Neural progenitor cell (in vitro differentiated cells): ENCODE measurements around the gene ZNF559. TPM values are rescaled to one million over a fixed set of nuclear protein-coding genes. Genes with fewer than 3 reads are reported as not detected.

Experiments
- DNase-seq: peaks from one replicate; pipeline ENCODE4 v3.0.0-alpha.2; 2016; ENCODE audit warnings: low spot score
- H2AFZ ChIP-seq: fragments of 200-600 bp; sonication (generic); replicated peaks from 2 replicates; pipeline ENCODE4 v1.6.1; 2016; ENCODE audit warnings: antibody characterized with exemption
- H3F3A ChIP-seq: fragments of 200-600 bp; sonication (generic); 2 replicates; pipeline ENCODE4 v1.6.1; 2016; ENCODE audit warnings: antibody characterized with exemption, low read depth
- H3K27ac ChIP-seq: fragments of 200-600 bp; sonication (generic); 2 replicates; pipeline ENCODE4 v1.5.1; 2016; ENCODE audit warnings: mild to moderate bottlenecking
- H3K27me3 ChIP-seq: fragments of 200-600 bp; sonication (generic); 2 replicates; pipeline ENCODE4 v1.6.1; 2016; ENCODE audit warnings: mild to moderate bottlenecking, moderate library complexity
- H3K36me3 ChIP-seq: fragments of 200-600 bp; sonication (generic); 2 replicates; pipeline ENCODE4 v1.5.1; 2016
- H3K4me1 ChIP-seq: fragments of 200-600 bp; sonication (generic); 2 replicates; pipeline ENCODE4 v1.6.1; 2016; ENCODE audit warnings: mixed run types
- H3K4me2 ChIP-seq: fragments of 200-600 bp; sonication (generic); 2 replicates; pipeline ENCODE4 v1.6.1; 2016
- H3K4me3 ChIP-seq: fragments of 200-600 bp; sonication (generic); 2 replicates; pipeline ENCODE4 v1.5.1; 2016
- H3K79me2 ChIP-seq: fragments of 200-600 bp; sonication (generic); 2 replicates; pipeline ENCODE4 v1.6.1; 2016; ENCODE audit warnings: low read depth
- H3K9ac ChIP-seq: fragments of 200-600 bp; sonication (generic); 2 replicates; pipeline ENCODE4 v1.6.1; 2016
- H3K9me3 ChIP-seq: fragments of 200-600 bp; sonication (generic); 2 replicates; pipeline ENCODE4 v1.5.1; 2016; ENCODE audit warnings: low read depth
- H4K20me1 ChIP-seq: fragments of 200-600 bp; sonication (generic); 2 replicates; pipeline ENCODE4 v1.6.1; 2016; ENCODE audit warnings: low read depth
- H3K27ac Mint-ChIP-seq: 3 replicates; pipeline ENCODE4 v1.8.0; 2021; ENCODE audit warnings: mixed read lengths
- H3K27me3 Mint-ChIP-seq: 2 replicates; pipeline ENCODE4 v1.8.0; 2022; ENCODE audit warnings: low read depth, mild to moderate bottlenecking, inconsistent platforms, moderate library complexity, mixed read lengths; ENCODE audit not compliant: insufficient read depth
- H3K36me3 Mint-ChIP-seq: 3 replicates; pipeline ENCODE4 v1.8.0; 2021; ENCODE audit warnings: mixed read lengths
- H3K4me1 Mint-ChIP-seq: 3 replicates; pipeline ENCODE4 v1.8.0; 2021; ENCODE audit warnings: mixed read lengths
- H3K4me3 Mint-ChIP-seq: 3 replicates; pipeline ENCODE4 v1.8.0; 2021; ENCODE audit warnings: mild to moderate bottlenecking, moderate library complexity, mixed read lengths
- H3K9me3 Mint-ChIP-seq: 3 replicates; pipeline ENCODE4 v1.8.0; 2020; ENCODE audit warnings: mixed read lengths
- EZH2 ChIP-seq: fragments of 200-600 bp; sonication (generic); IDR thresholded peaks from 2 replicates; pipeline ENCODE4 v1.6.1; 2017; ENCODE audit warnings: antibody characterized with exemption, mild to moderate bottlenecking, moderate library complexity
- EZH2phosphoT487 ChIP-seq: fragments of 200-600 bp; sonication (generic); IDR thresholded peaks from 2 replicates; pipeline ENCODE4 v1.6.1; 2017; ENCODE audit warnings: antibody characterized with exemption
- total RNA-seq: library from RNA; depleted of rRNA; stranded (reverse); fragments of >200 nt; gene quantifications from 2 replicates; pipeline ENCODE4 v1.2.3, GENCODE V29; 2015; ENCODE audit warnings: low replicate concordance
- TF ChIP-seq, protein P1 (sequence below): fragments of 200-600 bp; sonication (generic); IDR thresholded peaks from 2 replicates; pipeline ENCODE4 v1.5.1; 2017; ENCODE audit warnings: antibody characterized with exemption, mild to moderate bottlenecking

The ZNF559 gene
- total RNA-seq, 1 donor from 2014 or later: 79.8 TPM

- peaks cover 67% of the 10 kb centered on the region for H3K9me3 Mint-ChIP-seq
- H3K4me1 Mint-ChIP-seq: no peaks in the 10 kb centered on the region
- no peak for DNase-seq
- TF ChIP-seq EZH2: no peak
- TF ChIP-seq, protein P1, sequence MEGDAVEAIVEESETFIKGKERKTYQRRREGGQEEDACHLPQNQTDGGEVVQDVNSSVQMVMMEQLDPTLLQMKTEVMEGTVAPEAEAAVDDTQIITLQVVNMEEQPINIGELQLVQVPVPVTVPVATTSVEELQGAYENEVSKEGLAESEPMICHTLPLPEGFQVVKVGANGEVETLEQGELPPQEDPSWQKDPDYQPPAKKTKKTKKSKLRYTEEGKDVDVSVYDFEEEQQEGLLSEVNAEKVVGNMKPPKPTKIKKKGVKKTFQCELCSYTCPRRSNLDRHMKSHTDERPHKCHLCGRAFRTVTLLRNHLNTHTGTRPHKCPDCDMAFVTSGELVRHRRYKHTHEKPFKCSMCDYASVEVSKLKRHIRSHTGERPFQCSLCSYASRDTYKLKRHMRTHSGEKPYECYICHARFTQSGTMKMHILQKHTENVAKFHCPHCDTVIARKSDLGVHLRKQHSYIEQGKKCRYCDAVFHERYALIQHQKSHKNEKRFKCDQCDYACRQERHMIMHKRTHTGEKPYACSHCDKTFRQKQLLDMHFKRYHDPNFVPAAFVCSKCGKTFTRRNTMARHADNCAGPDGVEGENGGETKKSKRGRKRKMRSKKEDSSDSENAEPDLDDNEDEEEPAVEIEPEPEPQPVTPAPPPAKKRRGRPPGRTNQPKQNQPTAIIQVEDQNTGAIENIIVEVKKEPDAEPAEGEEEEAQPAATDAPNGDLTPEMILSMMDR: no peak
- no peak for TF ChIP-seq EZH2phosphoT487
- H3K36me3 ChIP-seq: no peaks in the 10 kb centered on the region
- H3K9ac ChIP-seq: no peak within 1 kb of the TSS
- peaks cover 60% of the 10 kb centered on the region for H3K36me3 Mint-ChIP-seq
- peaks cover 18% of the 10 kb centered on the region for H3K9me3 ChIP-seq
- H3K27ac Mint-ChIP-seq: no peak within 1 kb of the TSS
- H3F3A ChIP-seq: no peaks in the 10 kb centered on the region
- no peaks in the 10 kb centered on the region for H3K4me1 ChIP-seq
- H3K4me2 ChIP-seq: no peak within 1 kb of the TSS
- H4K20me1 ChIP-seq: no peaks in the 10 kb centered on the region
- H3K4me3 ChIP-seq: no peak within 1 kb of the TSS
- H3K27me3 ChIP-seq: no peaks in the 10 kb centered on the region
- no peak within 1 kb of the TSS for H3K4me3 Mint-ChIP-seq
- no peak within 1 kb of the TSS for H2AFZ ChIP-seq
- H3K79me2 ChIP-seq: no peaks in the 10 kb centered on the region
- no peaks in the 10 kb centered on the region for H3K27me3 Mint-ChIP-seq
- no peak within 1 kb of the TSS for H3K27ac ChIP-seq
These were observed 38.9 kb downstream of the ZNF559 start, which contains the start of gene ZNF177 for GRCh38 chr19:9362905-9363304. Gene ZNF177 (plus strand): TSS chr19:9363013. CDS start chr19:9378312, 15,299 bp downstream.

DNA sequence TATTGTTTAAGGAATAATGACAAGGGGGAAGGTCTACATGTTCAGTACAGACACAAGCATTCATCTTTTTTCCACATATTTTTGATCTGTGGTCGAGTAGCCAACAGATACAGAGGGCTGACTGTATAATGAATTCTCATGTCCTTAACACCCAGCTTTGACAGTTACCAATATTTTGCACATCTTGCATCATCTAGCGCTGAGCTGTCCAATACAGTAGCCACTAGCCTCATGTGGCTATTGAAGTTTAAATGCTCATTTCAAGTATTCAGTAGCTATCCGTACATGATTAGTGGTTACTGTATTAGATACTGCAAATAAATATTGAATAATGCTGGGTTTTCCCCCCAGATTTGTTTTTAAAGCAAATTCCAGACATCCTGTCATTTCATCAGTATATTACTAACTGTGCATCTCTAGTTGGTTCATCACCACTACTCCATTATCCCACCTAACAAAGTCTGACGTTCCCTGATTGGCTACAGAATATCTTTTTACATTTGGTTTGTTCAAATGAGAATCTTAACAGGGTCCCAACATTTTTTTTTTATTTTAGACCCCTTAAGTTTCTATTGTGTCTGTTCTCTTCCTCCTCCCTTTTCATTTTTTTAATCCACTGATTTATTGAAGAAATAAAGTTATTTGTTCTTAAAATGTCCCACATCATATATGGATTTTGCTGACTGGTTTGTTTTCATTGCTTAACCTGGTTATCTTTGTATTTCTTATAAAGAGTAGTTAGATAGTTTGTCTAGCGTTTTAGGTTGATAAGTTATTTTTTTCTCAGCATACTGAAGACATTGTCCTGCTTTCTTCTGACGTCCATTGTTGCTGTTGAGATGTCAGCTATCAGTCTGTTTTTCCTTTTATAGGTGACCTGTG, 47.0 kb downstream of the ZNF559 start:
- peaks cover 71% of the 10 kb centered on the region for H3K9me3 Mint-ChIP-seq

GRCh38 chr19:9381361-9381785, 57.4 kb downstream of the ZNF559 start:
- H3K27me3 Mint-ChIP-seq: peaks cover 7% of the 10 kb centered on the region
- no peak for TF ChIP-seq EZH2phosphoT487
- no peak for TF ChIP-seq EZH2
- TF ChIP-seq, protein P1: no peak
- Histone ChIP-seq H3K36me3 (peaks cover 52% of the 10 kb centered on the region), H3F3A (no peaks in the 10 kb centered on the region), H3K9ac (no peak overlapping the region), H3K4me2 (no peak overlapping the region), H3K9me3 (peaks cover 64% of the 10 kb centered on the region), H3K4me1 (no peaks in the 10 kb centered on the region), H3K79me2 (no peaks in the 10 kb centered on the region), H3K4me3 (no peak overlapping the region), H4K20me1 (no peaks in the 10 kb centered on the region), H2AFZ (no peak overlapping the region), H3K27ac (no peak overlapping the region), H3K27me3 (no peaks in the 10 kb centered on the region)
- peaks cover 73% of the 10 kb centered on the region for H3K36me3 Mint-ChIP-seq
- H3K4me1 Mint-ChIP-seq: no peaks in the 10 kb centered on the region
- DNase-seq: no peak
- H3K4me3 Mint-ChIP-seq: no peak overlapping the region
- H3K9me3 Mint-ChIP-seq: peaks cover 85% of the 10 kb centered on the region
- no peak overlapping the region for H3K27ac Mint-ChIP-seq

More for the DNA sequence above, 47.0 kb downstream of the ZNF559 start:
- no peak overlapping the region for H3K4me3 Mint-ChIP-seq
- TF ChIP-seq, protein P1: no peak
- no peak for TF ChIP-seq EZH2
- no peak for TF ChIP-seq EZH2phosphoT487
- H3K36me3 ChIP-seq: peaks cover 31% of the 10 kb centered on the region
- no peaks in the 10 kb centered on the region for H3K79me2 ChIP-seq
- no peak overlapping the region for H3K4me3 ChIP-seq
- H3K4me1 ChIP-seq: no peaks in the 10 kb centered on the region
- no peaks in the 10 kb centered on the region for H3K27me3 Mint-ChIP-seq
- H3K4me1 Mint-ChIP-seq: no peaks in the 10 kb centered on the region
- H3K27me3 ChIP-seq: no peaks in the 10 kb centered on the region
- DNase-seq: no peak
- no peak overlapping the region for H3K27ac Mint-ChIP-seq
- no peaks in the 10 kb centered on the region for H4K20me1 ChIP-seq
- H3F3A ChIP-seq: no peaks in the 10 kb centered on the region
- peaks cover 49% of the 10 kb centered on the region for H3K36me3 Mint-ChIP-seq
- H3K9me3 ChIP-seq: peaks cover 35% of the 10 kb centered on the region
- H3K27ac ChIP-seq: no peak overlapping the region
- H3K9ac ChIP-seq: no peak overlapping the region
- no peak overlapping the region for H2AFZ ChIP-seq
- H3K4me2 ChIP-seq: no peak overlapping the region

Other genes starting within 250 kb of the ZNF559 start
- not detected in 2 replicates for gene OR1M1, start 237.1 kb upstream of the ZNF559 start, total RNA-seq
- not detected in 2 replicates for gene OR7G2, start 216.7 kb upstream of the ZNF559 start, total RNA-seq
- not detected in 2 replicates for gene OR7G1, start 208.4 kb upstream of the ZNF559 start, total RNA-seq
- gene OR7G3, start 197.2 kb upstream of the ZNF559 start, total RNA-seq: not detected in 2 replicates
- 19.6 and 23.0 TPM in 2 replicates for gene ZNF317, start 183.8 kb upstream of the ZNF559 start, total RNA-seq
- gene OR7D2, start 145.2 kb upstream of the ZNF559 start, total RNA-seq: 1.4 and 1.5 TPM in 2 replicates
- not detected in 2 replicates for gene OR7D4, start 104.6 kb upstream of the ZNF559 start, total RNA-seq
- not detected in 2 replicates for gene OR7E24, start 73.2 kb upstream of the ZNF559 start, total RNA-seq
- gene ZNF699, start 14.3 kb upstream of the ZNF559 start, total RNA-seq: 12.9 and 21.6 TPM in 2 replicates
- gene ZNF177, start 38.8 kb downstream of the ZNF559 start, total RNA-seq: 15.7 and 20.9 TPM in 2 replicates
- 35.1 and 46.2 TPM in 2 replicates for gene ZNF266, start 111.4 kb downstream of the ZNF559 start, total RNA-seq
- gene ZNF560, start 174.4 kb downstream of the ZNF559 start, total RNA-seq: not detected in 2 replicates
- 29.6 and 32.6 TPM in 2 replicates for gene ZNF426, start 214.5 kb downstream of the ZNF559 start, total RNA-seq